NB4 (cell line): ENCODE measurements around the gene KCNIP4.

Experiments used
- DNase-seq: peaks from one replicate; pipeline ENCODE4 v3.0.0; 2010; ENCODE audit warnings: low read depth
- H3K4me3 ChIP-seq: one replicate; pipeline ENCODE4 v1.5.1; 2011; ENCODE audit warnings: mild to moderate bottlenecking, low read depth, low read length, moderate library complexity
- MYC ChIP-seq: IDR thresholded peaks from 2 replicates; pipeline ENCODE4 v1.6.1; 2011; ENCODE audit warnings: low read depth, low read length
- POLR2A ChIP-seq: IDR thresholded peaks from 2 replicates; pipeline ENCODE4 v1.6.1; 2011; ENCODE audit warnings: mild to moderate bottlenecking; ENCODE audit not compliant: insufficient read length; ENCODE audit errors: extremely low read depth
- TF ChIP-seq, protein P1 (sequence below): IDR thresholded peaks from 2 replicates; pipeline ENCODE4 v1.6.1; 2011; ENCODE audit warnings: low read depth, low read length
- TF ChIP-seq, protein P2 (sequence below): IDR thresholded peaks from one replicate; pipeline ENCODE4 v1.5.1; 2012; ENCODE audit warnings: low read depth, low read length

KCNIP4 gene

DNA sequence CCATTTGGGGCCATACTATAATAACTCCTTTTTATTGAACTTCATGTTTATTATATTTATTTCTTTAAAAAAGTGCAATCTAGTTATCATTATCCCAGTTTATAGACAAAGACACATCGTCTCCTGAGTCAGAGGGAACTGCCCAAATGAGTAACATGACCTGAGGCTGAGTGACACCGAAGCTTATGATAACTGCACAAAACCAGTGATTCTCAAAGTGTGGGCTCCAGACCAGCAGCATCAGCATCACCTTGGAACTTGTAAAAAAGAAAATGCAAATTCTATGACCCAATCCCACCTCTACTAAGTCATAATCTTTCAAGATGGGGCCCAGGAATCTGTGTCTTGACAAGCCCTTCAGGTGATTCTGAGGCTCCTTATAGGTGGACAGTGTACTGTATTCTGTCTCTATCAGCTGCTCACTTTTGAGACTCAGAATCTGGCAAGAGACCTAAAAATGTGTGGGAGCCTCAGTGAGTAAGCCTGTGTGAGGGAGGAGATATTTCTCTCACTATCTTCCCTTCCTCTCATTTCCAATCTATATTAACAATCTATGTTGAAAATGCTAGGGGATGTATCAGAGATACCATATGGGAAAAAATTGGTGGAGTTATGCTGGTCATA is 1101.3 kb downstream of the KCNIP4 start:
- no peak for DNase-seq
- TF ChIP-seq, protein P1, sequence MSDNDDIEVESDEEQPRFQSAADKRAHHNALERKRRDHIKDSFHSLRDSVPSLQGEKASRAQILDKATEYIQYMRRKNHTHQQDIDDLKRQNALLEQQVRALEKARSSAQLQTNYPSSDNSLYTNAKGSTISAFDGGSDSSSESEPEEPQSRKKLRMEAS = no peak

DNA sequence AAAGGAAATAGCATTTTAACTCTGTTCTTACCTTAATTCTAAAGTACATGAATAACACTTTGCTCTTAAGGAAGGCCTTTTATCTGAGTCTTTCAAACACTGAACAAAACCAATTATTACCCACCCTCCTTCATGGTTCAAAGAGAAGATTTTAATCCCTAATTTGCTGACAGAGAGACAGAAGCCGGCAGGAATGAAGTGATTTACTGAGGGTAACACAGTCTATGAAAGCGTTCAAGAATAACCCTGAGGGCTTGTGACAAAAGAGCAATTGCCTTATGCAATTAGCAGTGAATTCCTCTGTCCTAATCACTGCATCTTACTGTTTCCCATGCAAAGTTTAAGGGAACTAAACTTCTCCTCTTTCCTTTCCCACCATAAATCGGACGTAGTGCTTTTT is 1104.3 kb downstream of the KCNIP4 start:
- no peak for TF ChIP-seq MYC
- TF ChIP-seq, protein P2, sequence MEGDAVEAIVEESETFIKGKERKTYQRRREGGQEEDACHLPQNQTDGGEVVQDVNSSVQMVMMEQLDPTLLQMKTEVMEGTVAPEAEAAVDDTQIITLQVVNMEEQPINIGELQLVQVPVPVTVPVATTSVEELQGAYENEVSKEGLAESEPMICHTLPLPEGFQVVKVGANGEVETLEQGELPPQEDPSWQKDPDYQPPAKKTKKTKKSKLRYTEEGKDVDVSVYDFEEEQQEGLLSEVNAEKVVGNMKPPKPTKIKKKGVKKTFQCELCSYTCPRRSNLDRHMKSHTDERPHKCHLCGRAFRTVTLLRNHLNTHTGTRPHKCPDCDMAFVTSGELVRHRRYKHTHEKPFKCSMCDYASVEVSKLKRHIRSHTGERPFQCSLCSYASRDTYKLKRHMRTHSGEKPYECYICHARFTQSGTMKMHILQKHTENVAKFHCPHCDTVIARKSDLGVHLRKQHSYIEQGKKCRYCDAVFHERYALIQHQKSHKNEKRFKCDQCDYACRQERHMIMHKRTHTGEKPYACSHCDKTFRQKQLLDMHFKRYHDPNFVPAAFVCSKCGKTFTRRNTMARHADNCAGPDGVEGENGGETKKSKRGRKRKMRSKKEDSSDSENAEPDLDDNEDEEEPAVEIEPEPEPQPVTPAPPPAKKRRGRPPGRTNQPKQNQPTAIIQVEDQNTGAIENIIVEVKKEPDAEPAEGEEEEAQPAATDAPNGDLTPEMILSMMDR = no peak
- TF ChIP-seq POLR2A = no peak
- no peak for DNase-seq
- no peak overlapping the region for H3K4me3 ChIP-seq

More for the DNA sequence above, 1101.3 kb downstream of the KCNIP4 start:
- H3K4me3 ChIP-seq = no peak overlapping the region

DNA sequence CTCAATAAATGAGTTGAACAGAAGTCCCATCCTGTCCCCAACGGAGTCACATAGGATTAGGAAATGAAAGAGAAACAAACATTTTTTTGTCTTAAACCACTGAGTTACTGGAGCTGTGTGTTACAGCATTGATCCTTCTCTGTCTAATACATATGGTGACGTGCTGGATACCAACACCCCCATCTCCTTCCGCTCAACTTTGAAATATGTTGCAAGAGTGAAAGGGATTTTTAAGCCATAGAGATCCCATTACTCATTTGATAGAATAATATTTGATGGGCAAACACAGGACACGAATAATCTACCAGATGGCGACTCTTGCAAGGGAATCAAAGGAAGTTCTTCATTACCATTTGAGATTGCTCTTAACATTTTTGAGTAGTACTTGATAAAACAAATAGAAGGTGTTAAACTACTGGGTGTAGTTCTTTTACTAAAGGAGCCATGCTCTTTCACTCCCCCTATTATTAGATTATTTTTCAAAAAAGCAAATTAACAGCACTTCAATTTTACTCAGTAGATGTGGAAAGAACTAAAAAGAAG is 1107.9 kb downstream of the KCNIP4 start:
- H3K4me3 ChIP-seq = no peak overlapping the region
- DNase-seq = no peak
- TF ChIP-seq, protein P1 = no peak
- TF ChIP-seq MYC = no peak
- TF ChIP-seq, protein P2 = no peak
- TF ChIP-seq POLR2A = no peak

DNA sequence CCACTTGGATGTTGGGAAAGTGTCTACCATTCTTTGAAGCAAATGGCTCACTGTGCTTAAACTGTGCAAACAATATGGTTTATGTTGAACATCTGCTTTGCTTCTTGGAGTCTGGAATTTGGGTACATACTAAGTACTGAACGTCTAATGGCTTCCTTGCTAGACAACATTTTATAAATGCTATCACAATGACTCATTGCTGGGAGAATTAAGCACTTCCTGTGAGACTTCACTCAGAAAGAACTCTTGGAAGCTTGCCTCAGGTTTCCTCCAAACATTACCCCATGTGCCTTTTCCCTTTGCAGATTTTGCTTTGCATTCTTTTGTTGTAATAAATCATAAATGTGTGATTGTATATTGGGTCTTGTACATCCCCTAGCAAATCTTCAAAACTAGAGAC is 1108.6 kb downstream of the KCNIP4 start:
- no peak for DNase-seq
- no peak overlapping the region for H3K4me3 ChIP-seq
- TF ChIP-seq, protein P1 = no peak
- TF ChIP-seq MYC (no peak), POLR2A (no peak)
- TF ChIP-seq, protein P2 = no peak

DNA sequence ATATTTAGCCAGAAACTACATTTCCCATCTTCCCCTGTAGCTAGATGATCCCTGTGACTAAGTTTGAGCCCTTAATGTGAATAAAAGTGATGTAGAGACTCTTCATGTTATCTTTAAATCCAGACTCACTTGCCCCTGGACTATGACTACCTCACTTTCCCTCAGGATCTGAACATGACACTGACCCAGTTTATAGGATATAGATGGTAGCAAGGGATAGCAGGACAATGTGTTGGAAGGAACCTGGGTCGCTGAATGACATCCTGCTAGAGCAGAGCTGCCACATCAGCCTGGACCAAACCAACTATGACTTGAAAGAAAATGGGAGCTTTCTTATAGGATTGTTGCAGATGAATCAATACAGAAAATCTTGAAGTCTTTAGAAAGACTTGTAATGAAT is 1110.1 kb downstream of the KCNIP4 start:
- H3K4me3 ChIP-seq = no peak overlapping the region
- TF ChIP-seq MYC (no peak), POLR2A (no peak)
- TF ChIP-seq, protein P1 = no peak
- TF ChIP-seq, protein P2 = no peak
- no peak for DNase-seq

DNA sequence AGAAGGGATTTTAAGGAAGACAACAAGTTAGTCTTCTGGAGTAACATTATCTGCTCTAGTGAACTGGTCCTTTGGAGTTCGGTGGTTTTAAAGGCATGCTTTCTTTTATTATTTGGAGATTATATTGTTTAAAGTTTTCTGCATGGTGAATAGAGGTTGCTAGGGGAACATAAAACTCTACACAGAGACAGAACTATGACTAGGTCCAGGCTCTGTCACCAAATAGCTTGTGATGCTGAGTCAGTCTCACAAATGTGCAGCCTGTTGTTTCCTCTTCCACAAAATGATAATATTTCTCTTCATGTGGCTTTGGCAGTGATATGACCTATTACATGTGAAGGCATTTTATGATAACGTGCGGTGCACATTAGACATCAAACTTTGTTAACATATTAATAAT is 1115.7 kb downstream of the KCNIP4 start:
- no peak overlapping the region for H3K4me3 ChIP-seq
- DNase-seq = no peak
- TF ChIP-seq, protein P1 = no peak
- TF ChIP-seq POLR2A = no peak
- TF ChIP-seq, protein P2 = no peak
- TF ChIP-seq MYC = no peak
